GM21825 (cell line): ENCODE measurements around the gene RAD9A.
A peak's percentile ranks its signal among the peaks of the same experiment; 100 is the strongest.

Source experiments
- ATAC-seq: cut with Tn5 transposase; IDR thresholded peaks from one replicate; pipeline ENCODE4 v1.9.1; 2021; ENCODE audit warnings: mild to moderate bottlenecking, moderate library complexity; ENCODE audit not compliant: unreplicated experiment

Gene RAD9A

GRCh38 chr11:67373648-67374570 is 17.9 kb upstream of the RAD9A start:
- ATAC-seq = no peak

- ATAC-seq = no peak
Observed at GRCh38 chr11:67374571-67375281, 17.1 kb upstream of the RAD9A start.

- ATAC-seq = no peak
Observed at GRCh38 chr11:67375320-67376055, 16.3 kb upstream of the RAD9A start.

- ATAC-seq = no peak
Observed at GRCh38 chr11:67376063-67376820, 15.5 kb upstream of the RAD9A start.

GRCh38 chr11:67376873-67377808 is 14.6 kb upstream of the RAD9A start:
- no peak for ATAC-seq

- no peak for ATAC-seq
Observed at GRCh38 chr11:67378544-67378943, 13.2 kb upstream of the RAD9A start.

GRCh38 chr11:67379061-67380058 is 12.4 kb upstream of the RAD9A start:
- no peak for ATAC-seq

GRCh38 chr11:67381244-67381972 is 10.4 kb upstream of the RAD9A start:
- ATAC-seq = no peak

- ATAC-seq = peak; percentile 70
Observed at GRCh38 chr11:67382276-67383136, 9.3 kb upstream of the RAD9A start.

GRCh38 chr11:67384851-67385366 is 6.9 kb upstream of the RAD9A start:
- no peak for ATAC-seq

GRCh38 chr11:67387069-67387468 is 4.7 kb upstream of the RAD9A start:
- no peak for ATAC-seq

- ATAC-seq = no peak
Observed at GRCh38 chr11:67387518-67387917, 4.3 kb upstream of the RAD9A start.

- ATAC-seq = no peak
Observed at GRCh38 chr11:67389477-67389876, 2.3 kb upstream of the RAD9A start.

- no peak for ATAC-seq
Observed at GRCh38 chr11:67390947-67391303, 861 bp upstream of the RAD9A start.

GRCh38 chr11:67392183-67392715 is 463 bp downstream of the RAD9A start:
- peak; percentile 5 for ATAC-seq

- no peak for ATAC-seq
Observed at GRCh38 chr11:67393437-67393836, 1.7 kb downstream of the RAD9A start.
